NCI-H524 (cell line): ENCODE measurements around the gene HDGFL3.
"Not testable (repeated sequence)": the region's sequence is repeated elsewhere in the genome, so short reads cannot be mapped to it uniquely, and the experiment has no call there.

ENCODE experiments used
- DNase-seq, 2 experiments: peaks; one replicate each; lab custom pipeline; 2025; lab: John Stamatoyannopoulos, UW

The HDGFL3 gene

DNA sequence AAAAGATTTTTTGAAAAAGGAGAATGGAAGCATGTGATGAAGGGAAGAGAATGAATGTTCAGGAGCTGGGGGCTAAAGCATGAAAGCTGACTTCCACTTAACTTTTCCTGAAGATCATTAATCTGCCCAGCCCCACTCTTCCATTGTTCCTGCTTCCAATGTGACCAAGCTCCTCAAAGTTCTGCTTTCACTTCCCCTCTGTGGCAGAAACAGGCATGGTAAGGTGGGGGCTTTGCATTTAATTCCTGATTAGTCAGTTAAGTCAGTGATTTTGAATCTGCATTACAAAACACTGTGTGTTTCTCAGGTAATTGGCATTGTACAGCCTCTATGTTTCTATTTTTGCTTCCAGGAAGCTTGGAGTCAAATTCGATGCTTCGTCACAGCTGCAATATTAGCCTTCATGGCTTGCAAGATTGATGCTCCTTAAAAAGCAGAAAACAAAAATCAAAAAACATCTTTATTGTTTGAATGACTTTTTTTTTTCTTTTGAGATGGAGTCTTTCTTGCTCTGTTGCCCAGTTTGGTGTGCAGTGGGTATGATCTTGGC, 107.5 kb downstream of the HDGFL3 start:
- no peak for DNase-seq

DNA sequence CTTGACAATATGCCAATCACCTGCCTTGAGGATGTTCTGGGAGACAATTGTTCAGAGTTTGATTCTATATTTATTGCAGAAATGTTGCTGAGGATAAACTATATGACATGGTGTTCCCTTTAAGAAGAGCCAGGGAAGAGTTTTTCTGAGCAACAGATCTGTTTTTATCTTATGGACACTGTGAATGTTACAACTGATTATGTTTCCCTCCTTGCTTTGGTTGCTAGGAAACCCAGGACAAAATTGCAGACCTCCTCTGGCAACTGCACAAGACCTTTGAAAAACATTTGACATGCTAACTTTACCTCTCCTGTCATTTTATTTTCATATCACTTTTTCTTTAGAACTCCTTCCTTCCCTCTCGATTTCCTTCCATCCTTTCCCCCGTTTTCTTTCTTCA, 108.3 kb downstream of the HDGFL3 start:
- DNase-seq, result peak in 1 of 2 experiments; percentile 16

DNA sequence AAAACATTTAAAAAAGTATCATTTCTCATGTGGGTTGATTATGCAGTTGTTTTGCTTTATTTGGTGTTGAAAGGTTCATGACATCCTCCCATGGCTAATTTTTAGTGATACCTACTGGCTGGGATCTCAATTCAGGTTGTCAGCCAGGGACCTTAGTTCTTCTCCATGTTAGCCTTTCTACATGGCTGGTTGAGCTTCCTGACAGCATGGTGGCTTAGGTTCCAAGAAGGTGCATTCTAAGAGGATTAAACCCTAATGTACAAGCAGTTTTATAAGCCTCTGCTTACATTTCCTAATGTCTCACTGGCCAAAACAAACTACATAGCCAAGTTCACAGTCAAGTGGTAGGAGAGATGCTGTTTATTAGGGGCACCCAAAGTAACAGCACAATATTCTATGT, 109.5 kb downstream of the HDGFL3 start:
- no peak for DNase-seq

DNA sequence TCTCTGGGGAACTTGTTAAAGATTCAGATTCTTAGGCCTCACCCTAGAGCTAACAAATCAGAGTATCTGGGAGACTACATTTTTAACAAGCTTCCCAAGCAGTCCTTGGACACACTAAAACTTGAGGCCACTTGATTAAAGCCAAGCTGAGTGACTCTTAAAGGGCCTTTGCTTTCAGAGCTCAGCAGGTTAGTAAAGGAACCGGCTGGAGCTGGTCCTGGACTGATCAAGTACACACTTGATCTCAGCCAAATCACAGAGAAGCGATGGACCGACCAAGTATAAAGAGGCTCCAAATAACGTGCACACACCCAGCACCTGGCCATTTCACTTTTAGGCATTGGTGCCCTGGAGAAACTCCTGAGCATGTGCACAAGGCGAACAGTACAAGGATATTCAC, 113.0 kb downstream of the HDGFL3 start:
- peak; percentile 18 to 34 for DNase-seq

DNA sequence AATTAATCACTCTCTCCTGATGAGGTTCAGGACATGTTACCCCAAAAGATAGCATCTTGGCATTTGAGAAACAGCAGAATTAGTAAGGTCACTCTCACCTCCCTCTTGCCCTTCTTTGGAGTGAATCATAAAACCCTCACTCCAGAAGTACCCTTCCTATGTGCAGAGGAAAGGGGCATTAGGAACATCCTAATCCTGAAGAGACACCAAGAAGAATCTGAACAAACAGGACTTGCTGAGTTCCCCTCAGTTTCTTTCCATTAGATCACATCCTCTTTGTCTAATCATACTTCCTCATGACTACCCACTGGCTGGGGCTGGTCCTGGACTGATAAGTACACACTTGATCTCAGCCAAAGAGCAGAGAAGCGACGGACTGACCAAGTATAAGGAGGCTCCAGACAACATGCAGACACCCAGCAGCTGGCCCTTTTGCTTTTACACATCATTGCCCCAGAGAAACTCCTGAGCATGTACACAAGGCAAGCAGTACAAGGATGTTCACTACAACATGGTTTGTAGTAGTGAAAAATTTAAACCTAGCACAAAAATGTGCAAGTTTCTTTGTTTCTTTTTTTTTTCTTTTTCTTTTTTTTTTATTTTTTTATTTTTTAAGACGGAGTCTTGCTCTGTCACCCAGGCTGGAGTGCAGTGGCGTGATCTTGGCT, 115.2 kb downstream of the HDGFL3 start:
- DNase-seq, result no peak

DNA sequence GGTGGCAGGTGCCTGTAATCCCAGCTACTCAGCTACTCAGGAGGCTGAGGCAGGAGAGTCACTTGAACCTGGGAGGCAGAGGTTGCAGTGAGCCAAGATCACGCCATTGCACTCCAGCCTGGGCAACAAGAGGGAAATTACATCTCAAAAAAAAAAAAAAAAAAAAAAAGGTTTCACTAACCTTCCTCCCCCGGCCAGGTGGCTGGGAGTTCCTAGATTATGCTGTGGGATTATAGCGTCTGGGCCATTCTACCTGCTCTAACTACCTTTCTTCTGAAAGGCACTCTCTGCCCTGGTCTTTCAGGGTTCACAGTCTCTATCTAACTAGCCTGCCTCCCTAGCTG, 115.7 kb downstream of the HDGFL3 start:
- DNase-seq, result not testable (repeated sequence)

DNA sequence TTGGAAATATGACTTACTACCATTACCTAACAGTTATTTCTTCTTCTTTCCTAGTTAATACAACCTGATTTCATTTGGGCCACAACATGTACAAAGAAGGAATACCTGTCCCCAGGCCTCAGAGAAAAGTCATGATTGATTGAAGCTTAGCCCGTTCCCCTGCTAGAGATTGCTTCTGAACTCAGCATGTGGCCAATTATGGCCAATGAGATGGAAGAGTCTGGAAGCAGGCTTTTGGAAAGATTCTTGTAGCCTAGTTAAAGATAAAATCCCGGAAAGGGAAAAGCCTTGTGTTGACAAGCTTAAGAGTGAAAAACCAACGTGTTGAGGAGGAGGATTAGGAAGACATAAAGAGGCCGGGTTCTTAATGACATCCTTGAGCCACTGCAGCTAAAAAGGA, 117.2 kb downstream of the HDGFL3 start:
- DNase-seq, result no peak

DNA sequence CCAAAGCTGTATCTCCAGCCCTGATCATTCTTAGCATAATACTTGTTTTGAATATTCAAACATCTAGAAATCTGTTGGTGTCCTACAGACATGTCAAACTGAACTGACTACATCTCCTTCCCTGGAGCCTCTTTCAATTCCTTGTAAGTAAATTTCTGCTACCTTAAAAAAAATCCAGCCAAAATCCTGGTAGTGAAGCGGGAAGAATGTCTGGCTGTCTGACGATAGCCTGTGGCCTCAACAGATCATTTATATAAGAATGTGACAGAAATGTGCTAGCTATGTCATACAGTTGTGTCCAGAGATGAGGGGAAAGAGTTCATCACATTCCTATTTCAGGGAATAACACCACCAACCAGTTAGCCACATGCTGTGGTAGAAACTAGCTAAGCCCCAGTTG, 118.7 kb downstream of the HDGFL3 start:
- no peak for DNase-seq

DNA sequence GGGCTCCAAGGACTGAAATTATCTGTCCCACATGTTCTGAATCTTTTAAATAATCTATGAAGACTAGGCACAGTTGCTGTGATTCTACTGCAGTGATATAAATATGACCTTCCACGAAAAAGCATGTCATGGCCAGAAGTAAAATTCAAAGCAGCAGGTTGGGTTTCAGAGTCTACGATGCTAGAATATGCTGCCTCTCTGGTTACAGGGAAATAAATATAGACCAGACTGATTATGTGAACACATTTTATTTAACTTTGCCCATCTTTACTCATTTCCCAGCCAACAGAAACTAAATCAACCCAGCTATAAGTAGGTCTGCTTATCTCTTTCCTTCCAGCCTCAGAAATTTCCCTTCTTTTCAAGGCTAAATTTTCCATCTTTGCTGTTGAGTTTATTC, 120.0 kb downstream of the HDGFL3 start:
- no peak for DNase-seq

DNA sequence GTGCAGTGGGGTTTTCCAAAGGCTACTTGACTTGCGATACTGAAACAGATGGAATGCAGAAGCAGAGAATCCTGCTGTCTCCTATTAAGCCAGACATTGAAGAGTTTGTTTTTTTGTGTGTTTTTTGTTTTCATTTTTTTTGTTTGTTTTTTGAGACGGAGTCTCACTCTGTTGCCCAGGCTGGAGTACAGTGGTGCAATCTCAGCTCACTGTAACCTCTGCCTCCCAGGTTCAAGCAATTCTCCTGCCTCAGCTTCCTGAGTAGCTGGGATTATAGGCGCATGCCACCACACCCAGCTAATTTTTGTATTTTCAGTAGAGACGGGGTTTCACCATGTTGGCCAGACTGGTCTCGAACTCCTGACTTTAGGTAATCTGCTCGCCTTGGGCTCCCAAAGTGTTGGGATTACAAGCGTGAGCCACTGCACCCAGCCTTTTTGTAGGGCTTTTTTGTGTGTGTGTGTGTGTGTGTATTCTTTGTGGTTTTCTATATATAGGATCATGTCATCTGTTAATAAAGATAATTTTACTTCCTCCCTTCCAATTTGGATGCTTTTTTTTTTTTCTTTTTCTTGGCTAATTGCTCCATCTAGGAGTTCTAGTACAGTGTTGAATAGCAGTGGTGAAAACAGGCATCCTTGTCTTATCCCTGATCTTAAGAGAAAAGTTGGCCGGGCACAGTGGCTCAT, 121.6 kb downstream of the HDGFL3 start:
- DNase-seq, result not testable (repeated sequence)

DNA sequence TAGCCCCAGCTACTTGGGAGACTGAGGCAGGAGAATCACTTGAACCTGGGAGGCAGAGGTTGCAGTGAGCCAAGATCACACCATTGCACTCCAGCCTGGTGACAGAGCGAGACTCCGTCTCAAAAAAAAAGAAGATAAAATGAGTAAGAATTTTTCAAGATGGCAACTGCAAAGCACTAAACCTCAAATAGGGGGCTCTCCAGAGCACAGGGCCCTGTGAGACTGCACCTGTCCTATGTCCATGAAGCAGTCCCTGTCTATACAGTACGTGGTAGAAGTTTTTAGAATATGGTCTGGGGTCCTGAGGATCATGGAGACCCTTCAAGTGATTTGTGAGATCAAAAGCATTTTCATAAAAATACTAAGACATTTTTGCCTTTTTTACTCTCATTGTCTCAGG, 122.2 kb downstream of the HDGFL3 start:
- DNase-seq, result not testable (repeated sequence)

DNA sequence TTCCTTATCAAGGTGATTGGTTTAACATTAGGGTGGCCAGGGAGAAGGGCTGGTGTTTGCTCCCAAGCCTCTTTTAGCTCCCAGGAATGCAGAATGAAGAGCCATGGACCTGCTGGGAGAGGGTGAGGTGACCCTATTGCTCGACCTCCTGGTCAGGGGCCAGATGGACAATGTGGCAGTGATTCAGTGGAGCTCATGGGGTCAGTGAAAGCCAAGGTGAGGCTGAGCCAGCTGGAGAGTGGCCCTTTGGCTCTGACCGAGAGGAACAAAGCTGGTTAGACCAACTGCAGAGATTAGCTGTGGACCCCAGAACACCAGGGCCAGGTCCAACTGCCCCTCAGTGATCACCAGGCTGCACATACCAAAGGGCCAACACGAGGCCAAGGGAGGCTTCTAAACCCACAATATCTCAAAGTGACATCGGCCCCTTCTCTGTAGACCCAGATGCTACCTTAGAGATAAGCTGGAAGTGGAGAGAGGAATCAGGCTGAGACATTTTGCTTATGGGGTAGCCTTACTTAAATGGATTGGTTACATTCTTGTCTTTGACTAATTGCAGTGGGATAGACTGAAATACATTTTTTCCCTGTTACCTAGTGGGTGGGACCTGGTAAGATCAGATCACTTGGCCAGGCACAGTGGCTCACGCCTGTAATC, 124.8 kb downstream of the HDGFL3 start:
- DNase-seq, result no peak

DNA sequence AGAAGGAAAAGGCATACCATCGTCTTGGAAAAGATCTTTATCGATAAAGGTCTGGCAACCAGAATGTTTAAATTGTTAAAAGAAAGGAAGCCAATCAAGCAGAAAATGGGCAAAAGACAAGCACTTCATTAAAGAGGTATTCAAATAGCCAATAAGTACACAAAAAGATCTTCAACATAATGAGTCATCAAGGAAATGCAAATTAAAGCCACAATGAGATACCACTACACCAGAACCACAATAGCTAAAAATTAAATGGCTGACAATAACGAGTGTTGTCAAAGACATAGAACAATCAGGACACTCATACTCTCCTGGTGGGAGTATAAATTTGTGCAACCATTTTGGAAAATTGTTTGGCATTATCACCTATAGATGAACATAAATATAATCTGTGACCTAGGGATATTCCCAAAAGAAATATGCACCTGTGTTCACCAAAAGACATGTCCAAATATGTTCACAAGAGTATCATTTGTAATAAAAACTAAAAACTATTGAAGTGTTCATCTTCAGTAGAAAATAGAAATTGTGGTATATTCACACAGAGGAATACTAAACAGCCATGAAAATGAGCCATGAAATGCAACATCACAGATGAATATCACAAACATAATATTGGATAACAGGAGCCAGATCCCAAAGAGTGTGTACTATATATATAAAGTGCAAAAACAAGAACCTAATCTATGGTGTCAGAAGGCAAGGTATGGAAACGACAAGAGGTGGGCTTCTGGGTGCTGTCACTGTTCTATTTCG, 126.2 kb downstream of the HDGFL3 start:
- no peak for DNase-seq

DNA sequence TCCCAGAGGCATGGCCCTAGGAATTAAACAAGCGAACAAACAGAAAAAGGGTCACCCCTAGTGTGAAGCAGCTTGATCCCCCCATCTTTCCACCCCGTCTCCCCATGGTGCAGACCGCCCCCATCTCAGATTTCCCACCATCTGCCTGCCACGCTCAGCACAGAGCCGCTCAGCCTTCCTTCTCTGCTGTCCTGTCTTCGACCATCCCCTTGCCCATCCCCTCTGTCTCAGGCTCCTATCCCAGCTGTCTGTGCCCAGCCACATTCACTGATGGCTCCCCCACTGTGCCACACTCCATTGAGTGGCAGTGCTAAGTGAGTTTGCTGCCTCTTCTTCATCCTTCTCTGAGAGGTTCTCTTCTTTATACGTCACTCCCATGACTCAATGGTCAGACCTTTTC, 128.9 kb downstream of the HDGFL3 start:
- peak in 1 of 2 experiments; percentile 18 for DNase-seq
